GM18499 (cell line): ENCODE results near the gene GAB1.
A peak's percentile ranks its signal among the peaks of the same experiment; 100 is the strongest.

Experiments used
- ATAC-seq: cut with Tn5 transposase; IDR thresholded peaks from one replicate; pipeline ENCODE4 v1.9.1; 2021; ENCODE audit warnings: moderate number of reproducible peaks; ENCODE audit not compliant: insufficient read depth, unreplicated experiment

GAB1 gene

GRCh38 chr4:143336781-143337599 lies at the start of gene GAB1:
GAB1 (plus strand) TSS chr4:143336876; CDS start chr4:143337189, 313 bp downstream.
- ATAC-seq: peak; percentile 62

- ATAC-seq: no peak
Observed at GRCh38 chr4:143287572-143287923, 49.1 kb upstream of the GAB1 start.

DNA sequence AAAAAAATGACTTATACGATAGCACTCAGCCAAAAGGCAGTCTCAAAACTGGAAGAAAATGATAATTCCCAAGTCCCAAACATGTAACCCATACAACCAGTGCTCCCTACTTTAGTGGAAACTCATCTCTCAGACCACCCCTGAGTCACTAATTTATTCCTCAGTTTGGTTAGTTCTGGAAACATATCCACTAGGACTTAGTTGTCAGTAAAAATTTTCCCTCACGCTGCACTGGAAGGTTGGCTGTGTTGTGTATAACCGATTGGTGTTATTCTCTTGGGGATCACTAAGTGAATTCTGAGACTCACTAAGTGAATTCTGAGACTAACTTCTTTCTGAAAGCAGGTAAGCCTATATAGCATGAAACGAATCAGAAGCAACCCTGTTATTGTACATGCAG lies 48.5 kb upstream of the GAB1 start:
- ATAC-seq: no peak

DNA sequence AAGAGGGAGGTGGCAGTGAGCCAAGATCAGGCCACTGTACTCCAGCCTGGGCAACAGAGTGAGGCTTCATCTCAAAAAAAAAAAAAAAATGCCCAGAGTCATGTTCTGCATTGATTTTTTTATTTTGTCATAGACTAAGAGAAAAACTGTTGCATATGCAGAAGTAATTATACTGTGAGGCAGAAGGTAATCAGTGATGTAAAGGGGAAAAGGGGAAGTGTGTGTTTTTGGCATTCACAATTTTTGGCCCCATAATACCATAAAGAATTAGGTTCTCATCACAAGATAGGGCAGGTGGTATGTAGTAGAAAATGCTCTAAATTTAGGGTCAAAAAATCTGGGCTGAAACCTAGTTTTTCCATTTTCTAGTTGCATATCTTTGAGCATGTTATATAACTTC lies 47.3 kb upstream of the GAB1 start:
- no peak for ATAC-seq

DNA sequence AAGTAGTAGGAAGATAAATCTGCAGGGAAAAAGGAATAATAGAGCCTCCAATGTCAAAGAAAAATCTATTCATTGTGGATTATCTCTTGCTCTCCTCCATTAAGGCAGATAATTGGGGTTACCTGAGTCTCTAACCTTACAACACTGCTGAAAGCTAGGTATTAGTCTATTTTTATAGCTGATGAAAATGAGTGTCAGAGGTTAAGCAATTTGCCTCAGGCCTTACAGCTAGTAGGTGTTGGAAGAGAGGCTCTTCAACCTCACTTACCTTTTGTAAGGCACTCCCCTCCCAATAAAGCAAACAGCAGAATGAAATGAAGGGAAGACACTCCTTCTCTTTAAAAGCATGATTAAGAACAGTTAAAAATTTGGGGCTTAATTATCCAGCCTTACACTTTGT lies 45.4 kb upstream of the GAB1 start:
- no peak for ATAC-seq

DNA sequence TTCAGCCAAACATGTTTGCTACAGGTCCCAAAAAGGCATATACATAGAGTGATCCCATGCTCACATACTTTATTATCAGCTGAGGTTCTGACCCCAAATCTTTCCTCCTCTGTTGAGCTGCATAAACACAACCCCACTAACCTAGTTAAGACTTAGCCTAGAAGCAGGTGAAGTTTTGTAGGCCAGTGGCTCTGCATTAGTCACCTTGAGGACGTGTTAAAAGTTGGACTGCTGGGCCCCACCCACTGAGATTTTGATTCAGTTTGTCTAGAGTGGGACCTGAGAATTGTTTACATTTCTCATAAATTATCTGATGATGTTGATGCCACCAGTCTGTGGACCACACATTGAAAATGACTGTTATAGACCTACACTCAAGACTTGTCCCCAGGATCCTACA lies 43.8 kb upstream of the GAB1 start:
- ATAC-seq: no peak

GRCh38 chr4:143294310-143294709 lies 42.4 kb upstream of the GAB1 start:
- no peak for ATAC-seq

DNA sequence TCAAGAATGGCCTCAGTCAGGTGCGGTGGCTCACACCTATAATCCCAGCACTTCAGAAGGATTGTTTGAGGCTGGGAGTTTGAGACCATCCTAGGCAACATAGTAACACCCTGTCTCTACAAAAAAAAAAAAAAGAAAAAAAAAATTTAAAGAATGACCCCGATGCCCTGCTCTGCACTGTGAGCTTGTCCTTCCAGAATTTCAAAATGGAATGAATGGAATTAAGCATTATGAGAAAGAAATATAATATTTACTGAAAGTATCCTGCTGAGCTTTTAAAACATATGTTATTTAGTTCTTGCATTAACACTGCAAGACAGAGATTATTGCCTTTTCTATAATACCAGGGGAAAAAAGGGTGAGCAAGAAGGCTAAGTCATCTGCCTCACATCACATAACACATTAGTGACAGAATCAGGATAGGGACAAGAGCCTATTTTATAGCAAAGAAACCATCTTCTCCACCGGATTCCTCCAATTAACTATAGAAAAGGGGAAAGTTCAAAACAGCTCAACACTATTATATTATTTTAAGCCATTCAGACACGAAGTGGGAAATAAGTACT lies 41.9 kb upstream of the GAB1 start:
- ATAC-seq: no peak

DNA sequence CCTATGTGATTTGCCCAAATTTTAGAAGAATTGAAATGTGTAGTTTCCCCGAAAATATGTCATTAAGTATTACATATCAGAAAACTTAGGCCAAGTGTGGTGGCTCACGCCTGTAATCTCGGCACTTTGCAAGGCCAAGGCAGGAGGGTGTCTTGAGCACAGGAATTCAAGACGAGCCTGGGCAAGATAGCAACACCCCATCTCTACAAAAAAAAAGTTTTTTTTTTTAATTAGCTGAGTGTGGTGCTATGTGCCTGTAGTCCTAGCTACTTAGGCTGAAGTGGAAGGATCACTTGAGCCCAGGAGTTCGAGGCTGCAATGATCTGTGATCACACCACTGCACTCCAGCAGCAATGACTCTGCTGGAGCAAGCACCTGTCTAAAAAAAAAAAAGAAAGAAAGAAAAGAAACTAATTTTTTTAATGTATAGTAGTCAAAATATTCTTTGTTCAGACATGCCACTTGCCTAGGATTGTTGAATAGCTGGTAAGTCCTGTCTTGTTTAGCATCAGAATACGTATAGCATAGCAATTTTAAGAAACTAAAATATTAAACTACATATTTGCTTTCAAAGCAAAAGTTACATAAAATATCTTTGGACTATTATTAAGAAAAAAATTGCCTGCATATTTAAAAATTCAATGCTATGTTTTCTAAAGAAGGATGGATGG lies 40.1 kb upstream of the GAB1 start:
- ATAC-seq: no peak

DNA sequence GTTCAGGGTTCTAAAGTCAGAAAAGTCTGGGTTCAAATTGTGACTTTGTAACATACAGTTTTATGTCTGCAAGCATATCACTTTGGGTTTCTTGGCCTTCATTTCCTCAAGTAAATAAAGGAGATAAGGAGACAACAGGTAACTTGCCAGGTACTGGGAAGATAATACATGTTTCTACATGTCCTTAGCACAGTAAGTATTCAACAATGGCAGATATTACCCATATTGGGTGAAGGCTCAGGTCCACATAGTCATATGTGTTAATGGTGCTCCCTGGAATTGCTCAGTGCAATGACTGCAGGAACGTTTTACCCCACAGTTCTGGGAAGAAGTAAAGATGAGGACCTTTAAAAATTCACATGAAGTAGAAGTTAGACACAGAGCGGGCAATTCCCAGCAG lies 35.8 kb upstream of the GAB1 start:
- ATAC-seq: no peak

DNA sequence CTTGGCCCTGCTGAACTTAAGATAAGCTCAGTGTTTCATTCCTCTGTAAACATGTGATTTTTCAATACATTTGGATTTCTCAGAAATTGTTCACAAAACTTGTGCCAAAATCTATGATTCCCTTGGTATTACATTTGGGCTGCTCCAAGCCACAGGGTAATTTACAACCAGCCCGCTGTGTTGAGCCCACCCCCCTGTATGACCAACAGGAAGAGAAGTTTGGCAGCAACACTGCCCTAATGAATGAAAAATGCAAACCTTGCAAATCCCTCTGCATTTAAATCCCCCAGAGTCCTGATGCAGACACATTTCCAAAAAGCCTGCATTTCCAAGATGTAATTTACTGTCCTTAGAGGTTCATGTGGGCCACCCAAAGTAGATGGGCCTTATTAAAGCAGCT lies 34.1 kb upstream of the GAB1 start:
- ATAC-seq: no peak

DNA sequence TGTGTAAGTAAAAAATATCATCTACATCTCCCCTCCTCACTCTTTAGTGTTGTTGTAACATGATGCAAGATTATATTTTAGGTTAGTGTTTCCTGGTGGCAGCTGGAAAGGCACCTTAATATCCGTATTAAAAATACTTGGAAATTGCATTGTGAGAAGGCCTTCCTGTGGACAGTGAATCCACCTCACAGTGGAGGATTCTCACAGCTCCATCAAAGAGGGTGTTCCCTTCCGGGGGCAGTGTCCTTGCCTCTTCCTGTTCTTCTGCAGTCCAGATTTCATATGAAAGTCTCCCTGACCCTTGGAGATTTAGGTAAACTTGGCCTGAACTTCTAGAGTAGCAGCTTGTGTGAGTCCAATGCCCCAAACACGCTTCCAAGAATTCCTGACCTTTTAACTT lies 29.9 kb upstream of the GAB1 start:
- ATAC-seq: no peak

DNA sequence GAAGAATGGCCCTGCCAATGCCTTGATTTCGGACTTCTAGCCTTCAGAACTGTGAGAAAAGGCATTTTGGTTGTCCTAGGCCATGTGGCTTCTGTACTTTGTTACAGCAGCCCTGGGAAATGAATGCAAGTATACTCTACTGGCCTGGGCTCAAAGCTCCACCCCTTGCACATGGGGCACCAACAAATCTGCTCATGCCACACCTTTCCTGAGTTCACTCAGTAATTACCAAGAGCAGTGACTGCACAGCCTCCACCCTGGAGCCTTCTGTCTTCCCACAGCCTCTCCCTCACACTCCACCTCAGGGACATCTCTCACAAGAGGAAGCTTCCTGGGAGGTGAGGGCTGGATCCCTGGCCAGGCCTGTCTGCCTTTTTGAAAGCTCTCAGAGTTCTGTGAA lies 29.1 kb upstream of the GAB1 start:
- no peak for ATAC-seq

- ATAC-seq: no peak
Observed at GRCh38 chr4:143308377-143308776, 28.3 kb upstream of the GAB1 start.

DNA sequence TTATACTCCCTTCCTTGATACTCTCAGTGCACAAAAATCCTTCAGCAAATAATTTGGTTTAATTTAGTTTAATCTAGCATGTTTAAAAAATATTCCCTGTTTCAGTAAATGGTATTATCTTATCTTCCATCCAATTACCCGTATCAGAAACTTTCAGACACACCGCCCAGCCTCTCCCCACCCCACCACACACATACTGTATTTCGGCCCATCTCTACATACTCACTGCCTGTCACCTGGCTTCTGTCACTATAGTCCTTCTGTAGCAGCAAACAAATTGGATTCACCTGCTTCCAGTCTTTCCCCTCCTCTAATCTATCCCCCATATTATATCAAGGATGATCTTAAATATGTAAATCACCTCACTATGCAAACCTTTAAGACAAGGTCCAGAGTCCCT lies 24.8 kb upstream of the GAB1 start:
- ATAC-seq: no peak

DNA sequence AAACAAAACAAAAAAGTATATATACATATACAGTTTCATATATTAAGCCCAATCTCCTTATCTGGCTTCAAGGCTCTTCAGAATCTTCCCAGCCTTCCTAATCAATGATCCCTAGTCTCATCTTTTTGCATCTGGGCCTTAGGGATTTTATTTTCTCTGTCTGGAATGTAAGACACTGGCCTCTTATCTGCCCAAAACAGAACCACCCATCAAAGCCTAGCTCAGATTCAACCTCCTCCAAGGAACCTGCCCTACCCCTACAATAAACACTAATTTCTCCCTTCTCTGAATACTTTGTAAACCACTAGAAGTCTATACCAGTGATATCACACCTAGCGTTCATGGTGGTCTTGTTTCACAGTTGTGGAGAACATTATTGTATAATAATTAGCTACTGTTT lies 23.2 kb upstream of the GAB1 start:
- ATAC-seq: no peak

DNA sequence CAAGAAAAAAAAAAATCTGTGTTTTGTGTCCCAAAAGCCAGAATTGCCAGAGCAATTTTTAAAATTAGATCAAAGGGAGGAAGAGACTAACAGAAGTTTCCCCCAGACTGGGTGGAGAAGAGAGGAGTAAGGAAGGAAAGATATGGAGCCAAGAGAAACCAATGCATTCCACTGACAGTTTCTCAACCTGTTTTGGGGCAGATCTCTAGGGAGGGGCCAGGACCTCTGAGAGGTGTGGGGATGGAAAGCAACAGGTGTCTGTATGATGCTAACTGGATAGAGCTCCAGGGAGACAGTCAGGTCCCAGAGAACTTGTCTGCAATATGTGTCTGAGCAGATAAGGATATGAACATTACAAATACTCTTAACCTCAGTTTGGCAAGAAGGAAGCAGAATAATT lies 22.7 kb upstream of the GAB1 start:
- no peak for ATAC-seq

DNA sequence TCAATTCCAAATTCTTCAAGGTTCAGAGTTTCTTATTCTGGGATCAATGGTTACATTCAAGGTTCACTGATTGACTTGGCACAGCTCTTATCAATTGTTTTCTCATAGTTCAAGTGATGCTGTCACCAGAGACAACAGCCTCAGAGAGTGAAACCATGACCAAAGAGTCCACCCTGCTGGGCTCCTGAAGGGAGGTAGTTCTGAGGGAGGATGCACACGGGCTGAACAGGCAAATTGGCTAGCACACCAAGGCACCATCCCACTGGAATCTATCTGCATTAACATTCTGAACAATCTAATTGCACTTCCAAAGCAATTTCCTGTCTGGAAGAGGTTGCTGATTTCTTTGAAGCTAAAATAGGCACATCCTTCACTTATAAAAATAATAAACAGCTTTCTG lies 16.6 kb upstream of the GAB1 start:
- no peak for ATAC-seq

DNA sequence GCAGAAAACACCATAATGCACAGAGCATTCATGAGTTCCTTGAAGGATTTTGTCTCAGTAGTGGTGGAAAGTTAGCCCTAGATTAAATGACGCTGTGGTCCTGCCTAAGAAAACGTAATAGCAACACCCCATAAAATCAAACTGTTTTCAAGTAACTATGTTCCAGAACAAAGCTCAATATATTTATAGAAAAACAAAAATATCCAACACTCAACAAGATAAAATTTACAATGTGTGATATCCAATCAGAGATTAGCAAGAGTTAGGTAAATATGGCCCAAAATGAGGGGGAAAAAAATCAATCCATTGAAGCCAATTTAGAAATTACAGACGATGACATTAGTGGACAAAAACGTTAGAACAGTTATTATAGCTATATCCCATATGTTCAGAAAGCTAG lies 9.9 kb upstream of the GAB1 start:
- ATAC-seq: no peak

GRCh38 chr4:143329985-143330384 lies 6.7 kb upstream of the GAB1 start:
- ATAC-seq: no peak

- peak; percentile 26 for ATAC-seq
Observed at GRCh38 chr4:143335979-143336780, 496 bp upstream of the GAB1 start.
